ENCODE data around the gene ZNF33B. TPM values are rescaled to one million over a fixed set of nuclear protein-coding genes. Genes with fewer than 3 reads are reported as not detected.

ZNF33B gene
- total RNA-seq, 1 donor from 2014 or later = 16.3 TPM

DNA sequence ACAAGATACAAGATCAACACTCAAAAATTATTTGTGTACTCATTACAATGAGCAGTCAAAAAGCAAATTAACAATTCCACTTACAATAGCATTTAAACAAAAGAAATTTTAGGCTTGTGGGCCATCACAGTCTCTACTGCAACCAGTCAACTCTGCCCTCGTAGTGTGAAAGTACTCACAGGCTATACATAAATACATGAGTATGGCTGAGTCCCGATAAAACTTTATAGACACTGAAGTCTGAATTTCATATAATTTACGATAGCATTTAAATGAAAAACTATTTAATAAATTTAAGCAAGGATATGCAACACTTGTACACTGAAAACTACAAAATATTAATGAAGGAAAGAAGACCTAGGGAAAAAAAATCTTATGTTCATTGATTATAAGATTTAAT, 90.1 kb downstream of the ZNF33B start:
- H3K27ac ChIP-seq (replicated peaks) = no peak overlapping the region
- TF ChIP-seq, protein P1, sequence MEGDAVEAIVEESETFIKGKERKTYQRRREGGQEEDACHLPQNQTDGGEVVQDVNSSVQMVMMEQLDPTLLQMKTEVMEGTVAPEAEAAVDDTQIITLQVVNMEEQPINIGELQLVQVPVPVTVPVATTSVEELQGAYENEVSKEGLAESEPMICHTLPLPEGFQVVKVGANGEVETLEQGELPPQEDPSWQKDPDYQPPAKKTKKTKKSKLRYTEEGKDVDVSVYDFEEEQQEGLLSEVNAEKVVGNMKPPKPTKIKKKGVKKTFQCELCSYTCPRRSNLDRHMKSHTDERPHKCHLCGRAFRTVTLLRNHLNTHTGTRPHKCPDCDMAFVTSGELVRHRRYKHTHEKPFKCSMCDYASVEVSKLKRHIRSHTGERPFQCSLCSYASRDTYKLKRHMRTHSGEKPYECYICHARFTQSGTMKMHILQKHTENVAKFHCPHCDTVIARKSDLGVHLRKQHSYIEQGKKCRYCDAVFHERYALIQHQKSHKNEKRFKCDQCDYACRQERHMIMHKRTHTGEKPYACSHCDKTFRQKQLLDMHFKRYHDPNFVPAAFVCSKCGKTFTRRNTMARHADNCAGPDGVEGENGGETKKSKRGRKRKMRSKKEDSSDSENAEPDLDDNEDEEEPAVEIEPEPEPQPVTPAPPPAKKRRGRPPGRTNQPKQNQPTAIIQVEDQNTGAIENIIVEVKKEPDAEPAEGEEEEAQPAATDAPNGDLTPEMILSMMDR (IDR thresholded peaks at IDR 0.05; ENCODE audit: borderline replicate concordance) = no peak
- intact Hi-C loops (cut with micrococcal nuclease) = no loop called here
- H3K9me3 ChIP-seq (replicated peaks) = peaks cover 43% of the 10 kb centered on the region
- H3K27me3 ChIP-seq (ENCODE audit: low read depth) = no peaks in the 10 kb centered on the region
- peaks cover 25% of the 10 kb centered on the region for H3K36me3 ChIP-seq
- no peak overlapping the region for H3K4me3 ChIP-seq
- DNase-seq = no peak
- peaks cover 24% of the 10 kb centered on the region for H3K4me1 ChIP-seq

GRCh38 chr10:42544945-42545344, 93.4 kb downstream of the ZNF33B start:
- Histone ChIP-seq H3K4me3 (no peak overlapping the region), H3K36me3 (peaks cover 51% of the 10 kb centered on the region), H3K4me1 (no peaks in the 10 kb centered on the region), H3K27ac (replicated peaks) (no peak overlapping the region), H3K27me3 (ENCODE audit: low read depth) (no peaks in the 10 kb centered on the region), H3K9me3 (replicated peaks) (peaks cover 76% of the 10 kb centered on the region)
- intact Hi-C loops (cut with micrococcal nuclease) = no loop called here
- TF ChIP-seq, protein P1 (IDR thresholded peaks at IDR 0.05; ENCODE audit: borderline replicate concordance) = no peak
- DNase-seq = no peak

DNA sequence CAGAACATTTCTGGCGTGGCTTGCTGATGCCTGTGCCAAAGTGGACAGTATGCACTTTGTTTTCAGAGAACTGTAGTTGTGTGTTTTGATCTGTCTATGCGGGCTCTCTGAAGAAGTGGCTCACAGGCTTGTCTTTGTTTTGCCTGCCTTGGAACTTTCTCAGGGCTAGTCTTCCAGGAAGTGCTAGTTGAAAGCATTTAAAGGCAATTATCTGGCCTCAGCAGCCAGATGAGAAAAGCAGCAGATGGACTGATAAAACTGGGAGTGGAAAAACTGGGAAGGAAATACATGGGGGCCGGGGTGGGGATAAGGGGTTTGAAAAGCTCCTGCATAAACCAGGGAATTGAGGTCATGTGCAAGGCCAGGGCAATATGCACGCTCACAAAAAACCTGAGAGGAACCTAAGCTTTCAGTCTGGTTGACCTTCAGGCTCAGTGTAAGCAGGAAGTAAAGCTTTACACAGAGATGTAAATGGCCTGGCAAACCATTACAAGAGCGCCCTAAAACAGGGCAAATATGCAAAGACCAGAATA, 94.5 kb downstream of the ZNF33B start:
- Histone ChIP-seq H3K9me3 (replicated peaks) (peaks cover 86% of the 10 kb centered on the region), H3K36me3 (peaks cover 53% of the 10 kb centered on the region), H3K27ac (replicated peaks) (no peak overlapping the region), H3K27me3 (ENCODE audit: low read depth) (no peaks in the 10 kb centered on the region), H3K4me1 (no peaks in the 10 kb centered on the region), H3K4me3 (no peak overlapping the region)
- DNase-seq = no peak
- intact Hi-C loops (cut with micrococcal nuclease) = no loop called here
- TF ChIP-seq, protein P1 (IDR thresholded peaks at IDR 0.05; ENCODE audit: borderline replicate concordance) = no peak

Other genes with a start within 250 kb of the ZNF33B start
- 14.6 TPM for gene BMS1, start 144.2 kb upstream of the ZNF33B start, total RNA-seq

Measured in left ventricle myocardium inferior (tissue), 1 donor.